ENCODE data around the gene SMYD1.

DNA sequence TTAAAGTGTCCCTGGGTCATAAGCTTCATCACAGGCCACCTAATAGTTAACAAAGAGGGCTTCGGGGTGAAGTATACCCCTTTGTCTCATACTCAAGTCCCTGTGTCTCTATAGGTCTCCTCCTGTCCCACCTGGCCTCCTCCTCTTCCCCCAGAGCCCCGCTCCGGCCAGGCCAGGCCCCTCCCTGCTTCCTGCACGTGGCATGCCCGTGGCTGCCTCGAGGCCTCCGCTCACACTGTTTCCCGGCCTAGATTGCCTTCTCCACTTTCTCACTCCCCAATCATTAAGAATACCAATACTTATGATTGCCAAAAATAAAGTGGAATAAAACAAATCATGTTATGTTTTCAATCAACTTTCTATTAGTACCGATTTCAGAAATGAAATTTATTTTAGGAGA is 18.8 kb downstream of the SMYD1 start:
- TF ChIP-seq ARNTL (CRISPR knock-in tag; IDR thresholded peaks at IDR 0.05; ENCODE audit: borderline replicate concordance, low read depth): no peak
- TF ChIP-seq CSDC2 (CRISPR knock-in tag; IDR thresholded peaks at IDR 0.05): no peak
- TF ChIP-seq RARB (CRISPR knock-in tag; IDR thresholded peaks at IDR 0.05): no peak
- no peak for TF ChIP-seq PPARA (CRISPR knock-in tag; IDR thresholded peaks at IDR 0.05; ENCODE audit: borderline replicate concordance)
- TF ChIP-seq, protein P1, sequence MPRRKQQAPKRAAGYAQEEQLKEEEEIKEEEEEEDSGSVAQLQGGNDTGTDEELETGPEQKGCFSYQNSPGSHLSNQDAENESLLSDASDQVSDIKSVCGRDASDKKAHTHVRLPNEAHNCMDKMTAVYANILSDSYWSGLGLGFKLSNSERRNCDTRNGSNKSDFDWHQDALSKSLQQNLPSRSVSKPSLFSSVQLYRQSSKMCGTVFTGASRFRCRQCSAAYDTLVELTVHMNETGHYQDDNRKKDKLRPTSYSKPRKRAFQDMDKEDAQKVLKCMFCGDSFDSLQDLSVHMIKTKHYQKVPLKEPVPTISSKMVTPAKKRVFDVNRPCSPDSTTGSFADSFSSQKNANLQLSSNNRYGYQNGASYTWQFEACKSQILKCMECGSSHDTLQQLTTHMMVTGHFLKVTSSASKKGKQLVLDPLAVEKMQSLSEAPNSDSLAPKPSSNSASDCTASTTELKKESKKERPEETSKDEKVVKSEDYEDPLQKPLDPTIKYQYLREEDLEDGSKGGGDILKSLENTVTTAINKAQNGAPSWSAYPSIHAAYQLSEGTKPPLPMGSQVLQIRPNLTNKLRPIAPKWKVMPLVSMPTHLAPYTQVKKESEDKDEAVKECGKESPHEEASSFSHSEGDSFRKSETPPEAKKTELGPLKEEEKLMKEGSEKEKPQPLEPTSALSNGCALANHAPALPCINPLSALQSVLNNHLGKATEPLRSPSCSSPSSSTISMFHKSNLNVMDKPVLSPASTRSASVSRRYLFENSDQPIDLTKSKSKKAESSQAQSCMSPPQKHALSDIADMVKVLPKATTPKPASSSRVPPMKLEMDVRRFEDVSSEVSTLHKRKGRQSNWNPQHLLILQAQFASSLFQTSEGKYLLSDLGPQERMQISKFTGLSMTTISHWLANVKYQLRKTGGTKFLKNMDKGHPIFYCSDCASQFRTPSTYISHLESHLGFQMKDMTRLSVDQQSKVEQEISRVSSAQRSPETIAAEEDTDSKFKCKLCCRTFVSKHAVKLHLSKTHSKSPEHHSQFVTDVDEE (CRISPR knock-in tag; IDR thresholded peaks at IDR 0.05): no peak
- no peak for TF ChIP-seq TCF4 (CRISPR knock-in tag; IDR thresholded peaks at IDR 0.05; ENCODE audit: borderline replicate concordance)
- TF ChIP-seq ZNF565 (CRISPR knock-in tag; conservative IDR thresholded peaks at IDR 0.05; ENCODE audit: low read depth): no peak
- TF ChIP-seq ZFP30 (CRISPR knock-in tag; IDR thresholded peaks at IDR 0.05): no peak
- TF ChIP-seq BACH2 (CRISPR knock-in tag; IDR thresholded peaks at IDR 0.05; ENCODE audit: borderline replicate concordance): no peak
- TF ChIP-seq, protein P2, sequence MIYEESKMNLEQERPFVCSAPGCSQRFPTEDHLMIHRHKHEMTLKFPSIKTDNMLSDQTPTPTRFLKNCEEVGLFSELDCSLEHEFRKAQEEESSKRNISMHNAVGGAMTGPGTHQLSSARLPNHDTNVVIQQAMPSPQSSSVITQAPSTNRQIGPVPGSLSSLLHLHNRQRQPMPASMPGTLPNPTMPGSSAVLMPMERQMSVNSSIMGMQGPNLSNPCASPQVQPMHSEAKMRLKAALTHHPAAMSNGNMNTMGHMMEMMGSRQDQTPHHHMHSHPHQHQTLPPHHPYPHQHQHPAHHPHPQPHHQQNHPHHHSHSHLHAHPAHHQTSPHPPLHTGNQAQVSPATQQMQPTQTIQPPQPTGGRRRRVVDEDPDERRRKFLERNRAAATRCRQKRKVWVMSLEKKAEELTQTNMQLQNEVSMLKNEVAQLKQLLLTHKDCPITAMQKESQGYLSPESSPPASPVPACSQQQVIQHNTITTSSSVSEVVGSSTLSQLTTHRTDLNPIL (CRISPR knock-in tag; IDR thresholded peaks at IDR 0.05; ENCODE audit: low read depth): no peak

Data from SK-N-SH treated with all-trans-retinoic acid at 6 μM for 48 hours (cell line).